Omental fat pad (tissue), 4 donors: ENCODE measurements around the gene IP6K2. TPM values are rescaled to one million over a fixed set of nuclear protein-coding genes. Genes with fewer than 3 reads are reported as not detected.

Experiments
- ATAC-seq: fragments of 150-250 bp; one replicate; pipeline ENCODE4 v1.9.1; 2016; ENCODE audit warnings: mild to moderate bottlenecking, moderate library complexity; ENCODE audit not compliant: low FRiP score
- DNase-seq: peaks from one replicate; pipeline ENCODE4 v3.0.0-alpha.2; 2019; ENCODE audit warnings: low spot score
- CTCF ChIP-seq, 3 donors: fragments of 450-650 bp; IDR thresholded peaks; one replicate each; pipeline ENCODE4 v1.5.1; 2016 to 2017; ENCODE audit warnings: antibody characterized with exemption in 3 of 3, mild to moderate bottlenecking in 3 of 3, moderate library complexity in 2 of 3
- small RNA-seq: library from RNA; depleted of rRNA; stranded (forward); fragments of <200 nt; gene quantifications from one replicate; pipeline ENCODE3, GENCODE V24; 2016
- total RNA-seq, 4 donors: library from RNA; depleted of rRNA; stranded (reverse); fragments of >200 nt; gene quantifications; one replicate each; pipeline ENCODE4 v1.1.0, GENCODE V29; 2016

IP6K2 gene
- total RNA-seq, 4 donors from 2014 or later = 35.8 to 77.9 (median 73.3) TPM

DNA sequence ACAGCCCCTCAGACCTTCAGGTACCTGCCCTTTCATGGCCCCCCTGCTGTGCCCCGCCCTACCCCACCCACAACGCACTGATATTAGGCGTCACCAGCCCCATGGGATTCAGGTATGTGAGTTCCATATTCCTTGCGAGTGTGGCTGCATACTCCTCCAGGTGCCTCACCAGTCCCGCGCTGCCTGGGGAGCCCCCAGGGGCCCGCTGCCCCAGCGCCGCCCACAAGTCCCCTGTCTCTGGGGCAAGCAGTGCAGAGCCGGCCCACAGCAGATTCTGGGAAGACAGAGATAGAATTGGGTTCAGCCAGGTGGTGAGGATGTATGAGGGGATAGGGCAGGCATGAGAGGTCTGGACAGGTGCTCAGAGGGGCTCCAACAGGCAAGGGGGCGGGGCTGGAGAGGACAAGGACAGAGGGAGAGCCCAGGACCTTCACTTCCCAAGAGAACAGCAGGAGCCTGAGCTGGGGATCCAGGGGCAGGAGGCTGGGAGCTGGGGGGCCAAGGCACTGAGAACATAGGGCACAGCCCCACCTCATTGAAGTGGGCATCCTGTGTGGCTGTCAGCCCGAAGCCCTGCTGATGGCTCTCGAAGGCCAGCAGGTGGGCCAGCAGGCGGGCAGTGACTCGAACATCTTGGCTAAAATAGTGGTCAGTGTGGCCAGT lies 68.7 kb downstream of the IP6K2 start:
- no peak for ATAC-seq
- no peak for DNase-seq
- TF ChIP-seq CTCF (IDR thresholded peaks at IDR 0.05) = no peak

GRCh38 chr3:48647714-48648113 lies 69.3 kb downstream of the IP6K2 start:
- ATAC-seq (no peak), DNase-seq (no peak)
- TF ChIP-seq CTCF (IDR thresholded peaks at IDR 0.05) = no peak

DNA sequence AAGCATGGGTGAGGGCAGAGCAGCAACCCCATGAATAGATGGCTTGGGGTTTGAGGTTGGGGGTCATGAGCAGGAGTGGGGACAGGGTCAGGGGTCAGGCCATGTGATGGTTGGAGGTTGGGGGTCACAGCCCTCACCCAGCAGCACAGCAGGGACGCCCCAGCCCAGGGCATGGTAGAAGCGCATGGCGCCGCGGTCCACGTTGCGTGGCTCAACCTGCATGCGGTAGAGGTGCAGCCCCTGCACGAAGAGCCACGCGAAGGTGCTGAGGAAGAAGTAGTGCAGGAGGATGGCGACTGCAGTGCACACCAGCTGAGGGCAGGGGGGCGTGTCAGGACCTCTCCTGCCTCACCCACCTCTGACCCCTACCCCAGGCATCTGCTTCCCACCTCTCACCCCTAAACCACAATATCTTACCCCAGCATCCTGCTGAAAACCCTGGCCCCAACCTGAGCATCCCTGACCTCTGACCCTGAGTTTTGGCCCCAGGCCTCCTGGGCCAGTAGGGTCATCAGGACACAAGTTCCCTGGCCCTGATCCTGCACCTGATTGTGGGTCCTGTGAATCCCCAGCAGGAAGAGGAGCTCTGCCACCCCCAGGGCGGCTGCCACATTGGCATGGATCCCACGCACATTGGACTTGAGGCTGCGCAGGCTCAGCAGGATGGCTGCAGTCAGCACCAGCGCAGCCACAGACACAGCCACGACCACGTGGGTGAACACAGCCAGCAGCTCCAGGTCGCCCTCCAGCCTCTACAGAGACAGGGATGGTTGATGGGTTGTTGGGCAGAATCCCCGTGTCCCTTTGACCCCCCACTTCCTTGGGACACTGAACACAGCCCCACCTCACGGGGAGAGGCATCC lies 71.9 kb downstream of the IP6K2 start:
- ATAC-seq (no peak), DNase-seq (no peak)
- no peak for TF ChIP-seq CTCF (IDR thresholded peaks at IDR 0.05)

- DNase-seq (no peak), ATAC-seq (no peak)
- no peak for TF ChIP-seq CTCF (IDR thresholded peaks at IDR 0.05)
Observed at GRCh38 chr3:48642605-48643004, 74.4 kb downstream of the IP6K2 start.

DNA sequence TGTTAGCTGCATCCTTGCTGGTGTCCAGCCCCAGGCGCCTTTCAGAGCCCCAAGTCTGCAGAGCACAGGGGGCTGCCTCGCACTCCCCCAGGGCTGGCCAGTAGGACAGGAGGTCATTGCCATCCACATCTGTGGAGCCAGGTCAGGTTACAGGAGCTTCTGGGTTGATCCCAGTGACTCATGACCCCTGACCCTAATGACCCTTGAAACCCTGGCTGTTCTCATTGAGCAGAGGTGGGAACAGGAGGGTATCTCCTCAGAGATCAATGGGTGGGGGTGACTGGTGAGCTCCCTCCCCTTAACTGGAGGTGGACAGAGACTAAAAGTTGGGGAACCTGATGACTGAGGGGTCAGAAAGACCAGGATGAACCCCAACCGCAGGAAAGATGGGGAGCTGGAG lies 75.6 kb downstream of the IP6K2 start:
- DNase-seq = no peak
- no peak for ATAC-seq
- no peak for TF ChIP-seq CTCF (IDR thresholded peaks at IDR 0.05)

DNA sequence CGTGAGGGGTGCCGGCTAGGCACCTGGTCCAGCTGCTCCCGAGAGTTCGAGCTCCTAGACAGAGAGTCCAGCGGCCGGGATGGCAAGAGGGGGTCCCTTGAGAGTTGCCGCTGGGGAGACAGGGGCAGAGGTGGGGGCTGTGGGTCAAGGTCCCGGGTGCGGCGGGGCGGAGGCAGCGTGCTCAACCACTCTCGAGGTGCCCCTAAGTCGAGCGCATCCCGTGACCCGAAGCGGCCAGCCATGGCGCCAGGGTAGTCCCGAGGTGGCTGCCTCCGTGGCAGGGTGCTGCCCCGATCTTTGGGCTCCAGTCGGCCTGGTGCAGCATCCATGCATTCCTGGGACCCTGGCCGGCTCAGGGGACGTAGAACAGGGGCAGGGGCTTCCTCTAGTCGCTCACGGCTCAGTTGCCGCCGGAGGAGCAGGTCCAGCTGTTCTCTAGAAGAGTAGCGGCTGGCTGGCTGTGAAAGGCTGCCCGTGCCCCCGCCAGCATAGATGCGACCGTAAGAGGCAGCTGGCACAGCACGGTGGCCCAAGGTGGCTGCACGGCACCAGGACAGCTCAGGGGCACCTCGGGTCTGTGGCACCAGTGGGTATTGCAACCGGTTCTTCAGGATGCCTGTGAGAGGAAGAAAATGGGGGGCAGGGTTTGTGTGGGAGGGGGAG lies 76.9 kb downstream of the IP6K2 start:
- ATAC-seq = no peak

More for the DNA sequence above, 76.9 kb downstream of the IP6K2 start:
- no peak for TF ChIP-seq CTCF (IDR thresholded peaks at IDR 0.05)
- no peak for DNase-seq

Small RNA genes lying within 50 kb of the gene (small RNA-seq; reads per million reads assigned to genes)
- not detected for gene AC141002.1

Other genes starting within 250 kb of the IP6K2 start
- gene SHISA5, start 213.0 kb downstream of the IP6K2 start, total RNA-seq = 100 to 1,000 TPM in 3 of 4 donors, 10 to 100 TPM in 1; 99.5 to 120 (median 118) TPM
- 10 to 100 TPM in 1 of 4 donors, 1 to 10 TPM in 3; 1.9 to 16.2 (median 3.2) TPM for gene PFKFB4, start 160.4 kb downstream of the IP6K2 start, total RNA-seq
- under 1 TPM in 1 of 4 donors, not detected in 3; 0.28 TPM for gene UCN2, start 153.4 kb downstream of the IP6K2 start, total RNA-seq
- gene COL7A1, start 121.9 kb downstream of the IP6K2 start, total RNA-seq = 1 to 10 TPM in 3 of 4 donors, under 1 TPM in 1; 0.31 to 2.2 (median 1.9) TPM
- gene UQCRC1, start 107.6 kb downstream of the IP6K2 start, total RNA-seq = 100 to 1,000 TPM; 207 to 282 (median 254) TPM
- gene TMEM89, start 95.5 kb downstream of the IP6K2 start, total RNA-seq = not detected
- gene SLC26A6, start 81.8 kb downstream of the IP6K2 start, total RNA-seq = 10 to 100 TPM in 3 of 4 donors, 1 to 10 TPM in 1; 9.9 to 17.8 (median 14.6) TPM
- 1 to 10 TPM in 2 of 4 donors, under 1 TPM in 2; 0.48 to 2.2 (median 1.1) TPM for gene CELSR3, start 54.3 kb downstream of the IP6K2 start, total RNA-seq
- 10 to 100 TPM; 18.9 to 60.2 (median 39.9) TPM for gene NCKIPSD, start 31.3 kb downstream of the IP6K2 start, total RNA-seq
- gene PRKAR2A, start 130.7 kb upstream of the IP6K2 start, total RNA-seq = 10 to 100 TPM; 28.4 to 35.1 (median 32.0) TPM
- 10 to 100 TPM; 34.0 to 57.8 (median 40.6) TPM for gene SLC25A20, start 181.7 kb upstream of the IP6K2 start, total RNA-seq
- 100 to 1,000 TPM in 2 of 4 donors, 10 to 100 TPM in 2; 80.4 to 122 (median 97.8) TPM for gene ARIH2, start 201.6 kb upstream of the IP6K2 start, total RNA-seq